HCEC 1CT (cell line): Measurements from ENCODE around the gene PVALB.

Experiments
- DNase-seq: peaks from one replicate; pipeline ENCODE4 v3.0.0-alpha.2; 2017

The PVALB gene

GRCh38 chr22:36816636-36817524, at the start of gene PVALB:
PVALB (minus strand) TSS chr22:36817035; CDS start chr22:36817005, 30 bp downstream.
- no peak for DNase-seq

GRCh38 chr22:36865346-36865745, 48.5 kb upstream of the PVALB start:
- no peak for DNase-seq

GRCh38 chr22:36864454-36865215, 47.8 kb upstream of the PVALB start:
- DNase-seq = no peak

- DNase-seq = no peak
Observed at GRCh38 chr22:36863979-36864378, 47.1 kb upstream of the PVALB start.

GRCh38 chr22:36863281-36863680, 46.4 kb upstream of the PVALB start:
- DNase-seq = no peak

GRCh38 chr22:36862251-36863242, 45.7 kb upstream of the PVALB start:
- DNase-seq = no peak

- no peak for DNase-seq
Observed at GRCh38 chr22:36860821-36861659, 44.2 kb upstream of the PVALB start, which contains the start of gene NCF4. NCF4 (plus strand) TSS chr22:36861006; CDS start chr22:36861172, 166 bp downstream.

- no peak for DNase-seq
Observed at GRCh38 chr22:36860438-36860820, 43.6 kb upstream of the PVALB start.

GRCh38 chr22:36860017-36860416, 43.2 kb upstream of the PVALB start:
- DNase-seq = no peak

GRCh38 chr22:36858966-36859365, 42.1 kb upstream of the PVALB start:
- DNase-seq = no peak

- DNase-seq = no peak
Observed at GRCh38 chr22:36858156-36858555, 41.3 kb upstream of the PVALB start.

- no peak for DNase-seq
Observed at GRCh38 chr22:36856792-36857135, 39.9 kb upstream of the PVALB start.

GRCh38 chr22:36856121-36856791, 39.4 kb upstream of the PVALB start:
- peak; percentile 69 for DNase-seq

GRCh38 chr22:36855478-36855877, 38.6 kb upstream of the PVALB start:
- DNase-seq = no peak

GRCh38 chr22:36853407-36854099, 36.7 kb upstream of the PVALB start:
- peak; percentile 47 for DNase-seq

- DNase-seq = no peak
Observed at GRCh38 chr22:36852056-36852973, 35.5 kb upstream of the PVALB start.

GRCh38 chr22:36850682-36851081, 33.8 kb upstream of the PVALB start:
- DNase-seq = no peak

- no peak for DNase-seq
Observed at GRCh38 chr22:36850056-36850455, 33.2 kb upstream of the PVALB start.

- DNase-seq = no peak
Observed at GRCh38 chr22:36846949-36847348, 30.1 kb upstream of the PVALB start.
